Measurements from ENCODE around the gene STX3.
"Not testable (repeated sequence)": the region's sequence is repeated elsewhere in the genome, so short reads cannot be mapped to it uniquely, and the experiment has no call there.

Gene STX3

GRCh38 chr11:59794417-59794816 lies 39.2 kb downstream of the STX3 start:
- DNase-seq, result no peak

- DNase-seq, result no peak
Measured at GRCh38 chr11:59800390-59801025, 45.3 kb downstream of the STX3 start.

- no peak for DNase-seq
Measured at GRCh38 chr11:59801160-59801706, 46.1 kb downstream of the STX3 start.

GRCh38 chr11:59801981-59802638 lies 46.9 kb downstream of the STX3 start:
- no peak for DNase-seq

GRCh38 chr11:59802639-59803176 lies 47.5 kb downstream of the STX3 start:
- no peak for DNase-seq

GRCh38 chr11:59804061-59804460 lies 48.9 kb downstream of the STX3 start:
- no peak for DNase-seq

- DNase-seq, result no peak
Measured at GRCh38 chr11:59807047-59807610, 52.0 kb downstream of the STX3 start.

GRCh38 chr11:59810189-59810910 lies 55.2 kb downstream of the STX3 start, which contains the start of gene MRPL16:
Gene MRPL16, minus strand, starts transcription at chr11:59810778. Its CDS starts 120 bp downstream, at chr11:59810658.
- peak; percentile 85 for DNase-seq

- DNase-seq, result no peak
Measured at GRCh38 chr11:59810911-59811259, 55.7 kb downstream of the STX3 start.

- no peak for DNase-seq
Measured at GRCh38 chr11:59812220-59812619, 57.0 kb downstream of the STX3 start.

GRCh38 chr11:59813364-59813763 lies 58.2 kb downstream of the STX3 start:
- no peak for DNase-seq

- DNase-seq, result no peak
Measured at GRCh38 chr11:59814021-59814420, 58.8 kb downstream of the STX3 start.

- DNase-seq, result no peak
Measured at GRCh38 chr11:59815754-59816153, 60.6 kb downstream of the STX3 start.

- not testable (repeated sequence) for DNase-seq
Measured at GRCh38 chr11:59816434-59816833, 61.3 kb downstream of the STX3 start.

- no peak for DNase-seq
Measured at GRCh38 chr11:59818572-59818971, 63.4 kb downstream of the STX3 start.

GRCh38 chr11:59822989-59823566 lies 67.9 kb downstream of the STX3 start:
- no peak for DNase-seq

- DNase-seq, result no peak
Measured at GRCh38 chr11:59829358-59829757, 74.2 kb downstream of the STX3 start.

GRCh38 chr11:59833602-59834001 lies 78.4 kb downstream of the STX3 start:
- no peak for DNase-seq

- DNase-seq, result no peak
Measured at GRCh38 chr11:59839615-59840014, 84.4 kb downstream of the STX3 start.

- no peak for DNase-seq
Measured at GRCh38 chr11:59841514-59841913, 86.3 kb downstream of the STX3 start.

- no peak for DNase-seq
Measured at GRCh38 chr11:59842316-59842715, 87.1 kb downstream of the STX3 start.

- no peak for DNase-seq
Measured at GRCh38 chr11:59845399-59845798, 90.2 kb downstream of the STX3 start, which contains the start of gene CBLIF. Gene CBLIF, minus strand, starts transcription at chr11:59845499. Its CDS starts 46 bp downstream, at chr11:59845453.

GRCh38 chr11:59846556-59846955 lies 91.4 kb downstream of the STX3 start:
- DNase-seq, result no peak

All from stimulated activated naive CD4-positive, alpha-beta T cell treated with Interleukin-2 at 50 U/mL for 16 hours (primary cell).